Bladder microvascular endothelial cell (primary cell): Measurements from ENCODE around the gene POP5. TPM values are rescaled to one million over a fixed set of nuclear protein-coding genes. Genes with fewer than 3 reads are reported as not detected.

Source experiments
- total RNA-seq: library from RNA; depleted of rRNA; stranded (reverse); fragments of >200 nt; gene quantifications from 2 replicates; pipeline ENCODE4 v1.2.3, GENCODE V29; 2014

Gene POP5
- total RNA-seq: 23.3 and 31.0 TPM in 2 replicates

GRCh38 chr12:120580787-120581723, at the start of gene POP5:
Gene POP5 (minus strand): TSS chr12:120581402. CDS start chr12:120581362, 40 bp downstream.

GRCh38 chr12:120534203-120534702, 46.9 kb downstream of the POP5 start, which contains the start of gene RNF10:
Gene RNF10 (plus strand): TSS chr12:120534356. CDS start chr12:120534812, 456 bp downstream.

GRCh38 chr12:120528861-120529525, 52.2 kb downstream of the POP5 start, which contains the start of gene COQ5:
Gene COQ5 (minus strand): TSS chr12:120529158. CDS start chr12:120529141, 17 bp downstream.

Other genes with a start within 250 kb of the POP5 start
- not detected in 2 replicates for gene MSI1, start 212.2 kb downstream of the POP5 start, total RNA-seq
- 418 and 561 TPM in 2 replicates for gene COX6A1, start 143.3 kb downstream of the POP5 start, total RNA-seq
- gene TRIAP1, start 135.0 kb downstream of the POP5 start, total RNA-seq: 26.1 and 31.0 TPM in 2 replicates
- gene GATC, start 135.0 kb downstream of the POP5 start, total RNA-seq: 14.4 and 25.2 TPM in 2 replicates
- gene SRSF9, start 111.7 kb downstream of the POP5 start, total RNA-seq: 173 and 175 TPM in 2 replicates
- gene DYNLL1, start 85.3 kb downstream of the POP5 start, total RNA-seq: 232 and 373 TPM in 2 replicates
- gene COQ5, start 52.2 kb downstream of the POP5 start, total RNA-seq: 23.3 and 28.9 TPM in 2 replicates
- 110 and 248 TPM in 2 replicates for gene RNF10, start 47.0 kb downstream of the POP5 start, total RNA-seq
- 0.16 TPM in 1 of 2 replicates, not detected in the other for gene CABP1, start 59.2 kb upstream of the POP5 start, total RNA-seq
- 54.3 and 62.5 TPM in 2 replicates for gene MLEC, start 105.7 kb upstream of the POP5 start, total RNA-seq
- gene UNC119B, start 129.1 kb upstream of the POP5 start, total RNA-seq: 18.6 and 24.7 TPM in 2 replicates
- 14.9 and 22.4 TPM in 2 replicates for gene ACADS, start 144.4 kb upstream of the POP5 start, total RNA-seq